SK-N-SH treated with all-trans-retinoic acid at 6 μM for 48 hours (cell line): ENCODE results near the gene CPLX1.

ENCODE experiments used
- ARNTL ChIP-seq: fragments of 450-650 bp; formaldehyde crosslinking; IDR thresholded peaks from 2 replicates; pipeline ENCODE4 v1.5.0; 2020; ENCODE audit warnings: low read depth, mild to moderate bottlenecking, moderate library complexity, borderline replicate concordance
- CREB5 ChIP-seq: fragments of 250-450 bp; sonication (Bioruptor Pico); IDR thresholded peaks from 2 replicates; pipeline ENCODE4 v1.5.1; 2020; ENCODE audit warnings: low read depth, mild to moderate bottlenecking, moderate library complexity
- CSDC2 ChIP-seq: fragments of 250-450 bp; sonication (Bioruptor Pico); IDR thresholded peaks from 2 replicates; pipeline ENCODE4 v1.5.0; 2020; ENCODE audit warnings: mild to moderate bottlenecking, moderate library complexity
- GLIS3 ChIP-seq: fragments of 250-450 bp; sonication (Bioruptor Pico); IDR thresholded peaks from 2 replicates; pipeline ENCODE4 v1.5.0; 2020; ENCODE audit warnings: mild to moderate bottlenecking, moderate library complexity
- ISL1 ChIP-seq: fragments of 250-450 bp; sonication (Bioruptor Pico); IDR thresholded peaks from 2 replicates; pipeline ENCODE4 v2.1.2; 2022; ENCODE audit warnings: mild to moderate bottlenecking, moderate library complexity
- OSR1 ChIP-seq: fragments of 250-450 bp; sonication (Bioruptor Pico); IDR thresholded peaks from 2 replicates; pipeline ENCODE4 v1.8.0; 2022; ENCODE audit warnings: moderate library complexity, mild to moderate bottlenecking, inconsistent platforms
- PATZ1 ChIP-seq: fragments of 250-450 bp; sonication (Bioruptor Pico); IDR thresholded peaks from 2 replicates; pipeline ENCODE4 v1.8.0; 2020; ENCODE audit warnings: mild to moderate bottlenecking, moderate library complexity, borderline replicate concordance
- POU6F1 ChIP-seq: fragments of 250-450 bp; sonication (Bioruptor Pico); IDR thresholded peaks from 2 replicates; pipeline ENCODE4 v1.8.0; 2021; ENCODE audit warnings: low read depth, mild to moderate bottlenecking, moderate library complexity, borderline replicate concordance
- RARB ChIP-seq: fragments of 250-450 bp; sonication (Bioruptor Pico); IDR thresholded peaks from 2 replicates; pipeline ENCODE4 v1.8.0; 2021; ENCODE audit warnings: mild to moderate bottlenecking, moderate library complexity
- SNAI2 ChIP-seq: fragments of 250-450 bp; sonication (Bioruptor Pico); IDR thresholded peaks from 2 replicates; pipeline ENCODE4 v1.5.0; 2020; ENCODE audit warnings: mild to moderate bottlenecking, moderate library complexity
- TCF4 ChIP-seq: fragments of 250-450 bp; sonication (Bioruptor Pico); IDR thresholded peaks from 2 replicates; pipeline ENCODE4 v1.8.0; 2021; ENCODE audit warnings: mild to moderate bottlenecking, moderate library complexity, borderline replicate concordance
- ZFP3 ChIP-seq: fragments of 250-450 bp; sonication (Bioruptor Pico); IDR thresholded peaks from 2 replicates; pipeline ENCODE4 v1.5.0; 2020; ENCODE audit warnings: mild to moderate bottlenecking, moderate library complexity
- ZFP30 ChIP-seq: fragments of 450-650 bp; formaldehyde crosslinking; IDR thresholded peaks from 2 replicates; pipeline ENCODE4 v1.5.0; 2022; ENCODE audit warnings: mild to moderate bottlenecking, moderate library complexity

- TF ChIP-seq CREB5 (CRISPR knock-in tag) = no peak
- TF ChIP-seq POU6F1 (CRISPR knock-in tag) = no peak
- TF ChIP-seq ISL1 (CRISPR knock-in tag) = no peak
- TF ChIP-seq PATZ1 (CRISPR knock-in tag) = no peak
- TF ChIP-seq RARB = no peak
- no peak for TF ChIP-seq CSDC2 (CRISPR knock-in tag)
- no peak for TF ChIP-seq TCF4 (CRISPR knock-in tag)
- no peak for TF ChIP-seq GLIS3 (CRISPR knock-in tag)
- TF ChIP-seq ZFP30 (CRISPR knock-in tag) = no peak
- TF ChIP-seq ZFP3 (CRISPR knock-in tag) = no peak
- TF ChIP-seq ARNTL = no peak
- no peak for TF ChIP-seq OSR1
- TF ChIP-seq SNAI2 (CRISPR knock-in tag) = no peak
Measured at GRCh38 chr4:743463-744211, 82.3 kb downstream of the CPLX1 start.
